HG03103 (cell line): ENCODE measurements around the gene TMEM121B.
"Not testable (repeated sequence)": the region's sequence is repeated elsewhere in the genome, so short reads cannot be mapped to it uniquely, and the experiment has no call there.

Experiments
- ATAC-seq: cut with Tn5 transposase; IDR thresholded peaks from one replicate; pipeline ENCODE4 v1.9.1; 2021; ENCODE audit warnings: low read depth; ENCODE audit not compliant: unreplicated experiment

Gene TMEM121B

GRCh38 chr22:17121233-17122195, at the start of gene TMEM121B:
Gene TMEM121B (minus strand): TSS chr22:17121360. CDS start chr22:17121127, 233 bp downstream.
- no peak for ATAC-seq

GRCh38 chr22:17167486-17167885, 46.3 kb upstream of the TMEM121B start:
- no peak for ATAC-seq

- ATAC-seq = no peak
These were observed 43.3 kb upstream of the TMEM121B start for GRCh38 chr22:17164392-17165024.

GRCh38 chr22:17162731-17163130, 41.6 kb upstream of the TMEM121B start:
- no peak for ATAC-seq

GRCh38 chr22:17161991-17162390, 40.8 kb upstream of the TMEM121B start:
- no peak for ATAC-seq

- ATAC-seq = peak; percentile 22
These were observed 38.4 kb upstream of the TMEM121B start for GRCh38 chr22:17159504-17159951.

- peak; percentile 62 for ATAC-seq
These were observed 37.7 kb upstream of the TMEM121B start, which contains the start of gene HDHD5 for GRCh38 chr22:17158568-17159503. Gene HDHD5 (minus strand): TSS chr22:17159277. CDS start chr22:17159251, 26 bp downstream.

GRCh38 chr22:17158176-17158567, 37.0 kb upstream of the TMEM121B start:
- ATAC-seq = no peak

GRCh38 chr22:17157714-17158113, 36.6 kb upstream of the TMEM121B start:
- ATAC-seq = no peak

GRCh38 chr22:17155941-17156340, 34.8 kb upstream of the TMEM121B start:
- no peak for ATAC-seq

GRCh38 chr22:17152971-17153370, 31.8 kb upstream of the TMEM121B start:
- ATAC-seq = no peak

- no peak for ATAC-seq
These were observed 31.2 kb upstream of the TMEM121B start for GRCh38 chr22:17152340-17152739.

GRCh38 chr22:17149076-17149815, 28.1 kb upstream of the TMEM121B start:
- no peak for ATAC-seq

- ATAC-seq = not testable (repeated sequence)
These were observed 26.3 kb upstream of the TMEM121B start for GRCh38 chr22:17147458-17147857.

- no peak for ATAC-seq
These were observed 24.0 kb upstream of the TMEM121B start for GRCh38 chr22:17145021-17145680.

GRCh38 chr22:17143826-17144225, 22.7 kb upstream of the TMEM121B start:
- no peak for ATAC-seq

GRCh38 chr22:17143101-17143500, 21.9 kb upstream of the TMEM121B start:
- no peak for ATAC-seq

- ATAC-seq = no peak
These were observed 19.9 kb upstream of the TMEM121B start for GRCh38 chr22:17140826-17141766.
